ENCODE results near the gene LRIG2.
A peak's percentile ranks its signal among the peaks of the same experiment; 100 is the strongest.
"Not testable (repeated sequence)": the region's sequence is repeated elsewhere in the genome, so short reads cannot be mapped to it uniquely, and the experiment has no call there.

LRIG2 gene

DNA sequence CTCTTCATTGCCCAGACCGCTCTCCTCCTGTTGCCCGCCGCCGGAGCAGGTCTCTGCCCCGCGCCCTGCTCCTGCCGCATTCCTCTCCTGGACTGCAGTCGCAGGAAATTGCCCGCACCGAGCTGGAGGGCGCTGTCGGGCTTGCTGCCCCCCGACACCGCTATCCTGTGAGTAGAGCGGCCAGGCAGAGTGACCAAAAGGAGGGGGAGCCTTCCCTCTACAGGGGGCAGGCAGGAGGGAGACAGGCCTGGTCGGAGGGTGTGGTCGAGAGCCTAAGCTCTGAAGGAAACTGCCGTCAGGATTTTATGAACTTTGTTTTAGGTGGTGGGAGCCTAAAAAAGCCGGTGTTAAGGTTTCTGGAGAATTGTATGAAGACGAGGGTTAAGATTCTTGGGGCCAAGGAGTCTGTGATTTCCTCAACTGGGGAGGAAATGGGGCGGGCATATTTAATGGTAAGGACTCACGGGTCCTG lies 517 bp downstream of the LRIG2 start:
- H3K27ac ChIP-seq, result peak overlapping the region; percentile 91
- TF ChIP-seq, protein P1, sequence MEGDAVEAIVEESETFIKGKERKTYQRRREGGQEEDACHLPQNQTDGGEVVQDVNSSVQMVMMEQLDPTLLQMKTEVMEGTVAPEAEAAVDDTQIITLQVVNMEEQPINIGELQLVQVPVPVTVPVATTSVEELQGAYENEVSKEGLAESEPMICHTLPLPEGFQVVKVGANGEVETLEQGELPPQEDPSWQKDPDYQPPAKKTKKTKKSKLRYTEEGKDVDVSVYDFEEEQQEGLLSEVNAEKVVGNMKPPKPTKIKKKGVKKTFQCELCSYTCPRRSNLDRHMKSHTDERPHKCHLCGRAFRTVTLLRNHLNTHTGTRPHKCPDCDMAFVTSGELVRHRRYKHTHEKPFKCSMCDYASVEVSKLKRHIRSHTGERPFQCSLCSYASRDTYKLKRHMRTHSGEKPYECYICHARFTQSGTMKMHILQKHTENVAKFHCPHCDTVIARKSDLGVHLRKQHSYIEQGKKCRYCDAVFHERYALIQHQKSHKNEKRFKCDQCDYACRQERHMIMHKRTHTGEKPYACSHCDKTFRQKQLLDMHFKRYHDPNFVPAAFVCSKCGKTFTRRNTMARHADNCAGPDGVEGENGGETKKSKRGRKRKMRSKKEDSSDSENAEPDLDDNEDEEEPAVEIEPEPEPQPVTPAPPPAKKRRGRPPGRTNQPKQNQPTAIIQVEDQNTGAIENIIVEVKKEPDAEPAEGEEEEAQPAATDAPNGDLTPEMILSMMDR (IDR thresholded peaks at IDR 0.05), result no peak
- TF ChIP-seq ZFX (IDR thresholded peaks at IDR 0.05; ENCODE audit: borderline replicate concordance), result no peak

DNA sequence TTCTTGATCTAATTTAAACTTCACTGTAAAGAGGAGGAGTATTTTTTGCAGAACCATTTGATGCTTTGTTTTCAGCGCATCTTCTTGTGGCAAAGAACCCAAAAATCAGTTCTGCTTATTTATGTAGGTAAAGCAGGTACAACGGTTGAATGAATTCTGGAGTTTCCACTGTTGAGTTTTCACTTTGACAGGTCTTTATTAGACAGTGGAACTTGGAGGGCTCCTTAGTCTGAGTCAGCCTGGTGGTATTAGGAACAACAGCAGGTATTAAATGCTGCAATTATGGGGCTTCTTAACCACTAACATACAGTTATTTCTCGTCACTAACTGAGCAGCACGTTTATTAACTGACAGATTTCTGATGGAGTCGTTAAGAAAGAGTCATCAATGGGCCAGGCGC lies 1.2 kb downstream of the LRIG2 start:
- H3K27ac ChIP-seq, result peak overlapping the region; percentile 91; the same call in 1 of the 2 replicates

DNA sequence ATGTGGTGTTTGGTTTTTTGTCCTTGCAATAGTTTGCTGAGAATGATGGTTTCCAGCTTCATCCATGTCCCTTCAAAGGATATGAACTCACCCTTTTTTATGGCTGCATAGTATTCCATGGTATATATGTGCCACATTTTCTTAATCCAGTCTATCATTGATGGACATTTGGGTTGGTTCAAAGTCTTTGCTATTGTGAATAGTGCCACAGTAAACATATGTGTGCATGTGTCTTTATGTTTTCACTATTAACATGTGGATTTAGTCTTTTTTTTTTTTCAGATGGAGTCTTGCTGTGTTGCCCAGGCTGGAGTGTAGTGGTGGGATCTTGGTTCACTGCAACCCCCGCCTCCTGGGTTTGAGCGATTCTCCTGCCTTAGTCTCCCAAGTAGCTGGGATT lies 5.0 kb downstream of the LRIG2 start:
- not testable (repeated sequence) for H3K27ac ChIP-seq

More for the DNA sequence above, 1.2 kb downstream of the LRIG2 start:
- TF ChIP-seq ZFX (IDR thresholded peaks at IDR 0.05; ENCODE audit: borderline replicate concordance), result no peak
- TF ChIP-seq, protein P1 (IDR thresholded peaks at IDR 0.05), result no peak

DNA sequence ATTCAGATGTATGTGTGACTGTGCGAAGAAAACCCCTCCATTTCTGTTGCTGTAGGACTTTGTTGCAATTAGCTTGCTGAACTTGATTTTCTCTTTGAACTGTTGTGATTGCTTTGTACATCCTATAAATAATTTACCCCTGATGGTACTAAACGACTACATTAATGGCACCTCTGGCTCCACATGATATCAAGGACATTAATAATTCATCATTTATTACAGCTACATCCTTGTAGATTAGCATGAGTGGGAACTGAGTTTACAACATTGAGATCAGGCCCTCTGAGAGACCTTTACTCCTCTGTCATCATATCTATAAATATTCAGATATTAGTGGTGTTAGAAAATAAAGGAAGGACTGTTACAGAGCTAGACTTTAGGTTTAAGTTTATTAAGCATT lies 13.5 kb downstream of the LRIG2 start:
- TF ChIP-seq, protein P1 (IDR thresholded peaks at IDR 0.05), result no peak
- TF ChIP-seq ZFX (IDR thresholded peaks at IDR 0.05; ENCODE audit: borderline replicate concordance), result no peak

DNA sequence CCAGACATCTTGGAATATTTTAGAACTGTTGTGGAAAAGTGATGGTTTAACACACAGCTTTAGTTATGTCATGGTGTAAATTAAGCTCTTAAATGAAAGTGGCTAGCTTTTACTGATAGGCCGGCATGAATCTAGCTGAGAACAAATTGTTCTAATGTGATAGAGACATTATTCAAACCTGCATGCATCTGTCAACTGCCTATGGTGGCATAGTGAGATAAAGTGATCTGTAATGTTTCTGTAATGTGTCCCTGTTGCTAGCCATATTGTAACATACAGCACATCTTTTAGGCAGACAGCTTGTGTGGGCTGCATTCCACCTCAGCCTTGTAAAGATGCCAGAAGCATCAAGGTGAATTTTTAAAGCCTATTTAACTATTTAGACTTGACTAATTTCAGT lies 16.0 kb downstream of the LRIG2 start:
- TF ChIP-seq, protein P1 (IDR thresholded peaks at IDR 0.05), result no peak
- no peak for TF ChIP-seq ZFX (IDR thresholded peaks at IDR 0.05; ENCODE audit: borderline replicate concordance)
- H3K27ac ChIP-seq, result no peak overlapping the region

More for the DNA sequence above, 13.5 kb downstream of the LRIG2 start:
- H3K27ac ChIP-seq, result no peak overlapping the region

DNA sequence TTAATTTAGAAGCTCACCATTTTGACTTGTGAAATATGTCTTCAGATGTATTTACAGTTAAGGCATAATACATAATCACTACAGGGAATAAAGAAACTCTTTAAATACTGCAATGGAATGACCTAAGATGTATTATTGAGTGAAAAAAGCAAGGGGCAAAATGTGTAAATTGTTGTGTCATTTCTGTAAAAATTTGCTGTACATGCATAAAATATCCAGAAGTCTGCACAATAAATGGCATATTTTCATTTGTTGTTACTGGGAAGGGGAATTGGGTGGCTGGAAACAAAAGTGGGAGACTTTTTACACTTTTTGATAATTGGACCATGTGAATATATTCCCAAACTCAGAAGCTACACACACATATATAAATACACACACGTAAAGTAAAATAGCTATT lies 17.1 kb downstream of the LRIG2 start:
- TF ChIP-seq, protein P1 (IDR thresholded peaks at IDR 0.05), result no peak
- TF ChIP-seq ZFX (IDR thresholded peaks at IDR 0.05; ENCODE audit: borderline replicate concordance), result no peak
- no peak overlapping the region for H3K27ac ChIP-seq

DNA sequence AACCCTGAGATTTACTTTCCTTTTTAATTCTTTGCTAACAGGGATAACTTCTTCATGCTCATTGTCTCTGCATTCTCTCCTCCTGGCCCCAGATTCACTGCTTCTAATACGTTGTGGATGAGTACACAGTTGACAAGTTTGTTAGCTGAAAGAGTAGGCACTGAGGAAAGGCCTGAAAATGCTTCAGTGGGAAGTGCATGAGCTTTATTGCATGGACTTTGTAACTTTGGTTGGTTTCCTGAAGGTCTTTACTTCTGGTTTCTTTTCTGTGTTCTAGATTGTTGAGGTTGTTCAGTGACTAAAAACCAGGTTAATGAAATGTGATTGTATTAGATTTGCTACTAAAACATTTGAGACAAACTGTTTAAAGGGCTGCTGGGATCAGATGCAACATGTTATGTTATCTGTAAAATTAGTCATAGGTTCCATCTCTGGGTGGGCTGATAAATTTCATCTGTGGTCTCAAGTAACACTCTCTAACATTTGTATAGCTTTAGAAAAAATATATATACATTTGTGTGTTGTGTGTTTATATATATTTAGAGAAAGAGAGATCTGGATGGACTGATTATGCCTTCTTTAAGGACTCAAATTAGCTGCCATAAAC lies 19.1 kb downstream of the LRIG2 start:
- TF ChIP-seq, protein P1 (IDR thresholded peaks at IDR 0.05), result no peak
- TF ChIP-seq ZFX (IDR thresholded peaks at IDR 0.05; ENCODE audit: borderline replicate concordance), result no peak
- H3K27ac ChIP-seq, result no peak overlapping the region

DNA sequence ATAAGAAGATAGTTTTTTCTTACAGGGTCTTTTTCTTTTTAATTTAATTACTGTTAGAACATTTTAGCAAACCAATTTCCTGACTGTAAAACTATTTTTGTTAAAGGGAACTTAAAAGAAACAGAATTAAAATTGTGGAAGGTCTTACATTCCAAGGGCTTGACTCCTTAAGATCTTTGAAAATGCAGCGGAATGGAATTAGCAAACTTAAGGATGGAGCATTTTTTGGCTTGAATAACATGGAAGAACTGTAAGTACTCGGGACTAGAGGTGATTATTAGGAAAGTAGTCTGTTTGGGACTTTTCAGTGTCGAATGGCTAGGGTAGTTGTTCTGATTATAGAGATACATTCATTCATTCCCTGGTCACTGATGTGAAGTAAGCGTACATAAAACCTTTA lies 21.5 kb downstream of the LRIG2 start:
- TF ChIP-seq, protein P1 (IDR thresholded peaks at IDR 0.05), result no peak
- TF ChIP-seq ZFX (IDR thresholded peaks at IDR 0.05; ENCODE audit: borderline replicate concordance), result no peak
- H3K27ac ChIP-seq, result no peak overlapping the region
